Measurements from ENCODE around the gene ANKRD37.

The ANKRD37 gene

DNA sequence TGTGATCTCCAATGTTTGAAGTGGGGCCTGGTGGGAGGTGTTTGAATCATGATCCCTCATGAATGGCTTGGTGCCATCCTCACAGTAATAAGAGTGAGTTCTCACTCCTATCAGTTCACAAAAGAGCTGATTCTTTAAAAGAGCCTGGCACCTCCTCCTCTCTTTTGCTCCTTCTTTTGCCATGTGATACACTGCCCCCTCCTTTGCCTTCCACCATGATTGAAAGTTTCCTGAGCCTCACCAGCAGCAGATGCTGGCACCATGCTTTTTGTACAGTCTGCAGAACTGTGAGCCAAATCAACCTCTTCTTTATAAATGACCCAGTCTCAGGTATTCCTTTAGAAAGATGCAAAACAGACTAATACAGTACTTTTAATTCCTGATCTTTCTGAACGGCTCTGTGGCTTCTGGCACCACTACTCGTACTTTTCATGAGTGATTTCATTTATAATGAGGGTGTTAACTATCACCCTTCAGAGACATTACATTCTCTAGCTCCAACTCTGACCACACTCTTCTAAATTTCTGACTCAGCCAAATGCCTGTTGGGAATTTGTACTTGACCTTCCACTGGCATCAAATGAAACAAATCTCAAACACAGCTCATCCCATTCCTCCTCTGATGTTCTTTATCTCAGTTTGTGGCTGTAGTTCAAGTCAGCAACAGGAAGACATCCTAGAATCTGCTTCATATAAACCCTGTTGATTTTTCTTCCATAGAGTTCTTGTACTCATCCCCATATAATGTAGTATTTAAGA lies 24.9 kb downstream of the ANKRD37 start:
- no peak for DNase-seq (ENCODE audit: low spot score)

DNA sequence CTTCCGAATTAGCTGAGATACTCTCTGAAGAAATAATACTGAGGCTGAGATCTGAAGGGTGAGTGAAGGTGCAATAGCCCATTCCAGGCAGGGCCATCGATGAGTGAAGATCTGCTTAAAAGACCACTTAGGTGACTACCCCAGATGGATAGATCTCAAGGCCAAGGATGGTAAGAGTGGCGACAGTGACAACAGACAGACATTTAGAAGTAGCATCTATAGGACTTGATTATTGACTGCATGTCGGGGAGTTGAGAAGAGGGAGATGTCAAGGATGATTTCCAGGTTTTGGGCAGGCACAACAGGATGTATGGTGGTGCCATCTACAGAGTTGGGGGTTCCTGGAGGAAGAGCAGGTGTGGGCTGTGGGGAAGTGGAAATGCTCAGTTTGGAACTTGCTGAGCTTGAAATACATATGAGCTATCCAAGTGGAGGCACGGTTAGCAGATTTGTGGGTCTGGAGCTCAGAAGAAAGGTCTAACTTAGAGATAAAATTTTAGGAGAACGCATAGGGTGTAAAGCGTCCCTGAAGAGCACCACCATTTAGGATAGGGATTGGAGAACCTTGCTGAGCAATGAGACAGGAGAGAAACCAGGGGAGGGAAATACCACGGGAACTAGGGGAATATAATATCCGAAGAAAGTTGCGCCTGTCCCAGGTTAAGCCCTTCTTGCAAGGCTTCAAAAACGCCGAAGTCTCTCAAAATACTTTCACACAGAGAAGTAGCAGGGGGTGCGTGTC lies 28.4 kb downstream of the ANKRD37 start:
- peak; percentile 43 for DNase-seq (ENCODE audit: low spot score)

DNA sequence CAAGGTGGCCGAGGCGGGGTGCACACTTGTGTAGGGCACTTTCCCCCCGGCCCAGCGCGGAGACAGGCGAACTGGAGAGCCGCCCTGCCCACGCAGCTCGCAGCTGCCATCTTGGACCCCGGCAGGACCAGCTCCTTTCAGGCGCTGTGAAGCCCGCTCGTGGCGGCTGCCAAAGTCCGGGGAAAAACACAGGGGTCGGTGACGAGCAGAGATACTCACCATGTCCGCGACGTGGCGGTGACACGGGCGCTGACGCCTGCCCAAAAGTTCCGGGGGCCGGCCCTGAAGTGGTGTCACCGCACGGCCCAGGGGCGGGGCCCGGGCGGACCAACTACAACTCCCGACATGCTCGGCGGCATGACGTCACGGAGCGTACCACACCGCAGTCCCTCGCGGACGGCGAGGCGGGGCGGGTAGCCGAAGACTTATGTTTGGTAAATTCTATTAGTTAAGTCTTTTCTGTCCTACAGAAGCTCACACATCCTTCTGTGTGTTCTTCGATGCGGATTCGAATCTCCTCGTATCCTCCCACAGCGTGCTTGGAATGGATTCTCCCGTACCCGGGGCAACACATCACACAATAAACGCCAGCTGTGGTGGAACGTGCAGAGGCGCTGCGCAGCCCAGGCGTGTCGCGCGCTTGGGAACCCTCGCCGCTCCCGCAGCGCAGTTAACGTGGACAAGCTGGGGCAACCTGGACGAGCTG lies 29.2 kb downstream of the ANKRD37 start, which contains the start of gene UFSP2:
TSS of gene UFSP2 (minus strand) at position 318 of the 706 bp plus-strand sequence. CDS start at position 222, 96 bp downstream.
- peak; percentile 95 for DNase-seq (ENCODE audit: low spot score)

DNA sequence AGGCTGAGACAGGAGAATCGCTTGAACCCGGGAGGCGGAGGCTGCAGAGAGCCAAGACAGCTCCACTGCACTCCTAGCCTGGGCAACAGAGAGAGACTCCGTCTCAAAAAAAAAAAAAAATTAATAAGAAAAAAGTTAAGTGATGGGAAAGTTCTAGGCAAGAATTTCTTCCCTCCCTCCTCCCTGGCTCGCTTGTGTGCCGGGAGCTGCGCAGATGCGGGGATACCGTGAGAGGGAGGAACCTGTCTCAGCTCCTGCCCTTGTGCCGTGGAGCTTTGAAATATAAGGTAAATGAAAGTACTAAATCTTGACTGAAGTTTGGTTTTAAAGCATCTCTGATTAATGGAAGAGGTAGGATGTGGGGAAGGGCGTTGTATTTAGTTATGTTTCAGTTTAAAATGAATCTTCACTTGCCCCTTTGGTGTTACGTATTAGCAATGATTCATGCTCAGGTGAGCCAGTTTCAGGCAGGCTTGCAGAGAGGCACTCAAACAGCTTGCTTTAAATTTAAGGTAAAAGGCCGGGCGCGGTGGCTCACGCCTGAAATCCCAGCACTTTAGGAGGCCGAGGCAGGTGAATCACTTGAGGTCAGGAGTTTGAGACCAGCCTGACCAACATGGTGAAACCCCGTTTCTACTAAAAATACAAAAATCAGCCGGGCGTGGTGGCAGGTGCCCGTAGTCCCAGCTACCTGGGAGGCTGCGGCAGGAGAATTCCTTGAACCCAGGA lies 30.5 kb downstream of the ANKRD37 start:
- DNase-seq (ENCODE audit: low spot score), result no peak

DNA sequence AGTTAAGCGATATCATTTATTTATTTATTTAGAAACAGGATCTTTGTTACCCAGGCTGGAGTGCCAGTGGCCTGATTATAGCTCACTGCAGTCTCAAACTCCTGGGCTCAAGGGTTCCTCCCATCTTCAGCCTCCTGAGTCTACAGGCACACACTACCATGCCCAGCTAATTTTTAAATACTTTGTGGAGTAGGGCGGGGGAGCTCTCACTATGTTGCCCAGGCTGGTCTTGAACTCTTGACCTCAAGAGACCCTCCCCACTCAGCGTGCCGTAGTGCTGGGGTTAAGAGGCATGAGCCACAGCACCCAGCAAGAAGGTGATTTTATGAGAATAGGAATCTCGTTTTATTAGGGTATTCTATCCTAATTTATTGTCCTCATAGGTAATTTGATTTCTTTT lies 33.0 kb downstream of the ANKRD37 start:
- no peak for DNase-seq (ENCODE audit: low spot score)

DNA sequence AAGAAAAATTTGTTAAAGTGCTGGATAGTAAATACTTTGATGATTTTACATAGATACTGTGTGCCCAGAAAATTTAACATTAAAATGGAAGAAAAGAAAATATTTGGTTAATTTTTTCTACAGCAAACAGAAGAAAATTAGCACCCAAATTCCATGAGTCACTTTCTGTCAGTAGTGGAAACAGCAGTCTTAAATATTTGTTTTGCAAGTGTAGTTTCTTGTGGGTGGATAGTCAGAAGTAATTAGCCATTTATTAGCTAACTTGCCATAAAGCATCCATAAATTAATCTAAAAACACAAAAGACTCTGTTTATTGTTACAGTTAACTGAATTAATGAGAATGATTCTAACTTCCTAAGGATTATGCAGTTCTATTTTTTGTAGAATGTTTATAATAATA lies 38.8 kb downstream of the ANKRD37 start:
- no peak for DNase-seq (ENCODE audit: low spot score)

DNA sequence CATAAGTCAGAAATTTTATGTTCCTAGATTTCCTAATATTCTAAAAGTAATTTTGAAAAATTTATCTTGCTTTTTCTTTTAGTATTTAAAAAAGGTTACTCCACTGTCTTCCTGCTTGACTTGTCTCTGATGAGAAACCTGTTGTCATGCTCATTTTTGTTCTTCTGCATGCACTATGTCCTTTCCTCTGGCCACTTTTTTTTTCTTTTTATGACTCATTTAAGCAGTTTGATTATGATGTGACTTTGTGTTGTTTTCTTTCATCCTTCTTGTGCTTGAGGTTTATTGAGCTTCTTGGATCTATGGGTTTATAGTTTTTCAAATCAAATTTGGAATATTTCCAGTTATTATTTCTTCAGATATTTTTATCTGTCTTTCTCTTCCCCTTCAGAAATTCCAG lies 41.2 kb downstream of the ANKRD37 start:
- no peak for DNase-seq (ENCODE audit: low spot score)

DNA sequence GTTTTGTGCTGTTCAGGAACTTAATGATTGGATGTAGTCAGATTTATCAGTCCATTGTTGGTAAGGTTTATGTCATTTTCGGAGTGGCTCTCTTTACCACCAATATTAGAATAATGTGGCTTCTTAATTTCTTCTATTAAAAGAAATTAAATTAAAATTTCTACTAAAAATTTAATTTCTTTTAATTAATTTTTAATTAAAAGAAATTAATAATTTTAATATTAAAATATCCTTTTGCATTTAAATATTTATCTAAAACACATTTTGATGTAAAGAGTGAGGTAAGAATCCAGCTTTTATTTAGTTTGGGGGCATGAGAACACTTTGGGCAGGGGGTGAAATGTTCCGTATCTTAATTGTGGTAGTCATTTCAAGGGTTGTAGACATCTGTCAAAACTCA lies 44.8 kb downstream of the ANKRD37 start:
- no peak for DNase-seq (ENCODE audit: low spot score)

DNA sequence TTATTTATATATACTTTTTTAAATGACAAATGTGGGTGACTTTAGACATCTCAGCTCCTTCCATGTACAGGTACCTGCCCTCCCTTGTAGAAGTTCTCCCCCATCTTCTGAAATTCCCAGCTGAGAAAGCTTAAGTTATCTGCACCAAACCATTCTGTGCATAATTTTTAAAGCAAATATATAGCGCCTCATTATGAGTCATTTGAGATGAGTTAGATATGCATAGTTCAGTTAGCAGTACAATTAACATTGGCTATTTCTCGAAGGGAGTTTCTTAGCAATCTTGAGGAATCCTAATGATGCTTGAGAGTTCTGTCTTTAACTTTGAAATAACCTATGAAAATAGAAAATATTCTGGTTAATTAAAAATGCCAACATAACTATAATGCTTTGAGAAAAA lies 48.6 kb downstream of the ANKRD37 start:
- no peak for DNase-seq (ENCODE audit: low spot score)
